AG04449 (cell line): ENCODE data around the gene HSD17B14.

Experiments used
- CTCF ChIA-PET: fragments of 350-600 bp; formaldehyde crosslinking; extraction: SDS; loops from one replicate; lab custom pipeline; 2021; ENCODE audit warnings: antibody characterized with exemption; lab: Yijun Ruan, JAX
- POLR2A ChIA-PET: fragments of 400-600, 350-600 bp; formaldehyde crosslinking; extraction: SDS; loops from one replicate; lab custom pipeline; 2020; ENCODE audit warnings: antibody characterized with exemption, inconsistent platforms; lab: Yijun Ruan, JAX
- DNase-seq: peaks from one replicate; pipeline ENCODE4 v3.0.0-alpha.2; 2010; ENCODE audit warnings: low read depth, low spot score
- H3K4me3 ChIP-seq: 2 replicates; pipeline ENCODE4 v1.5.1; 2011; ENCODE audit warnings: low read depth, mild to moderate bottlenecking, control low read depth, low read length
- CTCF ChIP-seq: IDR thresholded peaks from one replicate; pipeline ENCODE4 v1.5.1; 2011; ENCODE audit warnings: mild to moderate bottlenecking, moderate library complexity, low read length, control low read depth, inconsistent platforms; ENCODE audit not compliant: insufficient read depth; ENCODE audit errors: missing control alignments

The HSD17B14 gene

GRCh38 chr19:48867746-48868113 lies 31.4 kb upstream of the HSD17B14 start:
- CTCF ChIA-PET: interaction anchor here (1.1 to 4.4 kb wide), 6 partner anchors 11 to 103 kb away, joined by 3 to 21 read pairs (median 6); no protein-coding TSS in a partner anchor
- TF ChIP-seq CTCF: no peak
- peak overlapping the region; percentile 49 for H3K4me3 ChIP-seq
- no peak for DNase-seq
- POLR2A ChIA-PET: interaction anchor here (0.7 to 1.8 kb wide), 2 partner anchors 100 to 410 kb away, joined by 3 to 4 read pairs; no protein-coding TSS in a partner anchor

- ChIA-PET CTCF (interaction anchor here (1.0 to 4.4 kb wide), 7 partner anchors 10 to 103 kb away, joined by 3 to 21 read pairs (median 6); no protein-coding TSS in a partner anchor), POLR2A (no interaction called here)
- TF ChIP-seq CTCF: no peak
- H3K4me3 ChIP-seq: peak overlapping the region; percentile 49
- DNase-seq: no peak
Observed at GRCh38 chr19:48867123-48867745, 30.9 kb upstream of the HSD17B14 start.

GRCh38 chr19:48866692-48867091 lies 30.4 kb upstream of the HSD17B14 start:
- no peak for TF ChIP-seq CTCF
- POLR2A ChIA-PET: no interaction called here
- DNase-seq: no peak
- CTCF ChIA-PET: interaction anchor here (1.0 to 4.4 kb wide), 6 partner anchors 10 to 78 kb away, joined by 3 to 21 read pairs (median 5); no protein-coding TSS in a partner anchor
- H3K4me3 ChIP-seq: no peak overlapping the region; the same call in 1 of the 2 replicates

GRCh38 chr19:48862827-48863226 lies 26.5 kb upstream of the HSD17B14 start:
- ChIA-PET POLR2A (no interaction called here), CTCF (interaction anchor here (2.4 kb wide), 1 partner anchor 21 kb away, joined by 8 read pairs; no protein-coding TSS in a partner anchor)
- no peak overlapping the region for H3K4me3 ChIP-seq
- TF ChIP-seq CTCF: no peak
- no peak for DNase-seq

- ChIA-PET CTCF (interaction anchor here (2.4 kb wide), 1 partner anchor 19 kb away, joined by 8 read pairs; no protein-coding TSS in a partner anchor), POLR2A (no interaction called here)
- TF ChIP-seq CTCF: no peak
- no peak overlapping the region for H3K4me3 ChIP-seq
- DNase-seq: no peak
Observed at GRCh38 chr19:48861313-48861712, 25.0 kb upstream of the HSD17B14 start.

- no peak overlapping the region for H3K4me3 ChIP-seq
- no peak for TF ChIP-seq CTCF
- no peak for DNase-seq
- POLR2A ChIA-PET: no interaction called here
- CTCF ChIA-PET: interaction anchor here (1.0 kb wide), 1 partner anchor 18 kb away, joined by 3 read pairs; no protein-coding TSS in a partner anchor
Observed at GRCh38 chr19:48859711-48860572, 23.7 kb upstream of the HSD17B14 start.
